AG04450 (cell line): Measurements from ENCODE around the gene PCBP4. TPM values are rescaled to one million over a fixed set of nuclear protein-coding genes. Genes with fewer than 3 reads are reported as not detected.

ENCODE experiments used
- CTCF ChIA-PET: fragments of 300-600, 350-600 bp; formaldehyde crosslinking; extraction: SDS; loops from one replicate; lab custom pipeline; 2022; ENCODE audit warnings: antibody characterized with exemption, inconsistent platforms; lab: Charles Lee
- POLR2A ChIA-PET: fragments of 350-600 bp; formaldehyde crosslinking; extraction: SDS; loops from one replicate; lab custom pipeline; 2021; ENCODE audit warnings: antibody characterized with exemption, inconsistent platforms; lab: Yijun Ruan, JAX
- DNase-seq: peaks from one replicate; pipeline ENCODE4 v3.0.0-alpha.2; 2011; ENCODE audit warnings: low read depth, low spot score
- H3K27ac ChIP-seq: one replicate; pipeline ENCODE4 v1.5.1; 2012; ENCODE audit warnings: low read depth, low read length, control low read depth
- H3K27me3 ChIP-seq: one replicate; pipeline ENCODE4 v1.6.0; 2012; ENCODE audit warnings: low read length; ENCODE audit not compliant: control insufficient read depth, insufficient read depth
- H3K4me3 ChIP-seq: 2 replicates; pipeline ENCODE4 v1.5.1; 2011; ENCODE audit warnings: mild to moderate bottlenecking, low read depth, low read length, control low read depth
- H3K9me3 ChIP-seq: 2 replicates; pipeline ENCODE4 v1.5.1; 2012; ENCODE audit warnings: low read length; ENCODE audit not compliant: control insufficient read depth, insufficient read depth
- CTCF ChIP-seq: IDR thresholded peaks from 2 replicates; pipeline ENCODE4 v1.5.1; 2011; ENCODE audit warnings: low read depth, low read length, control low read depth, inconsistent platforms
- polyA plus RNA-seq: library from polyadenylated mRNA; depleted of rRNA; stranded (reverse); fragments of >200 nt; gene quantifications from 2 replicates; pipeline ENCODE4 v1.2.3, GENCODE V29; 2011

Gene PCBP4
- polyA plus RNA-seq, 1 experiment: 54.6 TPM

- H3K4me3 ChIP-seq: peak within 1 kb of the TSS; percentile 91
- peaks cover 3% of the 10 kb centered on the region; the same call in 1 of the 2 replicates for H3K9me3 ChIP-seq
- DNase-seq: no peak
- no peaks in the 10 kb centered on the region for H3K27me3 ChIP-seq
- POLR2A ChIA-PET: interaction anchor here (0.6 to 0.9 kb wide), 2 partner anchors 9 to 644 kb away, joined by 3 read pairs; no protein-coding TSS in a partner anchor
- no peak for TF ChIP-seq CTCF
- H3K27ac ChIP-seq: peak within 1 kb of the TSS; percentile 47
- CTCF ChIA-PET: interaction anchor here (0.6 to 3.4 kb wide), 5 partner anchors 8 to 542 kb away, joined by 3 to 48 read pairs (median 6); partner anchors contain the start of genes ACY1, PARP3 and RRP9
These were observed 8.0 kb upstream of the PCBP4 start, which contains the start of gene ABHD14A for GRCh38 chr3:51974963-51975851. Gene ABHD14A, plus strand, starts transcription at chr3:51975064. Its CDS starts 72 bp downstream, at chr3:51975136.

- Histone ChIP-seq H3K9me3 (peaks cover 3% of the 10 kb centered on the region; the same call in 1 of the 2 replicates), H3K4me3 (peak overlapping the region; percentile 91), H3K27ac (peak overlapping the region; percentile 47), H3K27me3 (no peaks in the 10 kb centered on the region)
- TF ChIP-seq CTCF: no peak
- CTCF ChIA-PET: interaction anchor here (0.5 to 3.4 kb wide), 11 partner anchors 9 to 113 kb away, joined by 3 to 48 read pairs (median 5); partner anchors contain the start of genes ACY1, PARP3, RPL29 and RRP9
- POLR2A ChIA-PET: interaction anchor here (0.9 to 2.3 kb wide), 5 partner anchors 8 to 32 kb away, joined by 3 to 20 read pairs (median 8); partner anchors contain the start of genes PARP3, RPL29 and RRP9
- no peak for DNase-seq
These were observed 7.2 kb upstream of the PCBP4 start for GRCh38 chr3:51974277-51974962.

- TF ChIP-seq CTCF: no peak
- Histone ChIP-seq H3K27ac (peak overlapping the region; percentile 11), H3K27me3 (no peaks in the 10 kb centered on the region), H3K9me3 (peaks cover 3% of the 10 kb centered on the region; the same call in 1 of the 2 replicates), H3K4me3 (no peak overlapping the region)
- POLR2A ChIA-PET: no interaction called here
- CTCF ChIA-PET: no interaction called here
- DNase-seq: no peak
These were observed 4.1 kb upstream of the PCBP4 start for GRCh38 chr3:51971350-51971749.

- no peaks in the 10 kb centered on the region for H3K27me3 ChIP-seq
- CTCF ChIA-PET: interaction anchor here (2.3 kb wide), 1 partner anchor 29 kb away, joined by 12 read pairs; the partner anchor contains the start of gene RRP9
- no peak for TF ChIP-seq CTCF
- POLR2A ChIA-PET: no interaction called here
- no peak for DNase-seq
- H3K4me3 ChIP-seq: no peak overlapping the region
- H3K27ac ChIP-seq: no peak overlapping the region
- H3K9me3 ChIP-seq: peaks cover 3% of the 10 kb centered on the region; the same call in 1 of the 2 replicates
These were observed 3.5 kb upstream of the PCBP4 start for GRCh38 chr3:51970606-51971300.
